Measurements from ENCODE around the gene RPL27. TPM values are rescaled to one million over a fixed set of nuclear protein-coding genes. Genes with fewer than 3 reads are reported as not detected.

RPL27 gene
- total and polyA plus RNA-seq, 2 of the 13 experiments (the other 11 are each of a cell fraction or from before 2014, with no cell fraction given) = 1,585 to 5,840 TPM

- TF ChIP-seq ZBTB14 (CRISPR knock-in tag; IDR thresholded peaks at IDR 0.05) (no peak), PBX3 (CRISPR knock-in tag; IDR thresholded peaks at IDR 0.05; ENCODE audit: borderline replicate concordance) (no peak), ZNF740 (CRISPR knock-in tag; IDR thresholded peaks at IDR 0.05) (peak; percentile 7; the same call in 1 of the 2 replicates), SATB2 (CRISPR knock-in tag; IDR thresholded peaks at IDR 0.05) (no peak), FOXO4 (CRISPR knock-in tag; conservative IDR thresholded peaks at IDR 0.05) (no peak), ONECUT2 (CRISPR knock-in tag; IDR thresholded peaks at IDR 0.05) (no peak), PBX2 (CRISPR knock-in tag; IDR thresholded peaks at IDR 0.05) (no peak), ZNF513 (CRISPR knock-in tag; conservative IDR thresholded peaks at IDR 0.05) (no peak), ZNF451 (CRISPR knock-in tag; IDR thresholded peaks at IDR 0.05) (no peak; the same call in 1 of the 2 replicates), ZNF556 (CRISPR knock-in tag; IDR thresholded peaks at IDR 0.05; ENCODE audit: borderline replicate concordance) (no peak; the same call in 1 of the 2 replicates), ZNF142 (CRISPR knock-in tag; IDR thresholded peaks at IDR 0.05) (no peak), E2F5 (CRISPR knock-in tag; conservative IDR thresholded peaks at IDR 0.05) (no peak), MIER2 (CRISPR knock-in tag; IDR thresholded peaks at IDR 0.05) (no peak), YEATS4 (CRISPR knock-in tag; IDR thresholded peaks at IDR 0.05; ENCODE audit: borderline replicate concordance) (peak; percentile 4; the same call in 1 of the 2 replicates)
These were observed 18.5 kb upstream of the RPL27 start, which contains the start of gene PTGES3L (continued) for GRCh38 chr17:42979511-42980273.

Measured in HepG2 (cell line).